GM12891 (cell line): Measurements from ENCODE around the gene SORCS2.

ENCODE experiments used
- DNase-seq: peaks from one replicate; pipeline ENCODE4 v3.0.0; 2011; ENCODE audit warnings: low spot score; ENCODE audit not compliant: insufficient read length
- FAIRE-seq: peaks from 2 replicates; lab custom pipeline; 2011; peaks lifted over from hg19 to GRCh38; lab: Jason Lieb, UNC
- PAX5 ChIP-seq: IDR thresholded peaks from 2 replicates; pipeline ENCODE4 v1.6.1; 2011; ENCODE audit warnings: low read length, moderate library complexity, mild to moderate bottlenecking; ENCODE audit not compliant: insufficient read depth, severe bottlenecking
- POLR2A ChIP-seq: IDR thresholded peaks from 2 replicates; pipeline ENCODE4 v1.6.1; 2011; ENCODE audit warnings: low read depth, low read length, control low read depth
- POLR2AphosphoS5 ChIP-seq: IDR thresholded peaks from 2 replicates; pipeline ENCODE4 v1.6.1; 2011; ENCODE audit warnings: low read depth, low read length, control low read depth
- POU2F2 ChIP-seq: IDR thresholded peaks from 2 replicates; pipeline ENCODE4 v1.6.1; 2011; ENCODE audit warnings: low read depth, mild to moderate bottlenecking, control low read depth, low read length, moderate library complexity
- SPI1 ChIP-seq: IDR thresholded peaks from 2 replicates; pipeline ENCODE4 v1.6.1; 2011; ENCODE audit warnings: low read depth, low read length, control low read depth
- TAF1 ChIP-seq: IDR thresholded peaks from 2 replicates; pipeline ENCODE4 v1.6.1; 2011; ENCODE audit warnings: low read depth, low read length, control low read depth

SORCS2 gene

GRCh38 chr4:7652906-7653305, 460.6 kb downstream of the SORCS2 start:
- TF ChIP-seq SPI1 (no peak), POLR2AphosphoS5 (no peak), POLR2A (no peak), POU2F2 (no peak), PAX5 (no peak), TAF1 (no peak)
- DNase-seq (no peak), FAIRE-seq (no peak)

- DNase-seq (no peak), FAIRE-seq (no peak)
These were observed 461.4 kb downstream of the SORCS2 start for GRCh38 chr4:7653510-7654369.

GRCh38 chr4:7654550-7655445, 462.5 kb downstream of the SORCS2 start:
- no peak for TF ChIP-seq TAF1
- no peak for TF ChIP-seq POLR2AphosphoS5
- no peak for TF ChIP-seq SPI1
- TF ChIP-seq PAX5: no peak
- no peak for TF ChIP-seq POLR2A
- TF ChIP-seq POU2F2: no peak
- DNase-seq (no peak), FAIRE-seq (no peak)

More at GRCh38 chr4:7653510-7654369, 461.4 kb downstream of the SORCS2 start:
- TF ChIP-seq POLR2A (no peak), SPI1 (no peak), POLR2AphosphoS5 (no peak), TAF1 (no peak), PAX5 (no peak), POU2F2 (no peak)

- TF ChIP-seq POLR2AphosphoS5 (no peak), POU2F2 (no peak), TAF1 (no peak), POLR2A (no peak), SPI1 (no peak), PAX5 (no peak)
- no peak for FAIRE-seq
- no peak for DNase-seq
These were observed 463.3 kb downstream of the SORCS2 start for GRCh38 chr4:7655511-7656243.

- no peak for DNase-seq
- no peak for FAIRE-seq
- TF ChIP-seq PAX5: no peak
- no peak for TF ChIP-seq POLR2A
- no peak for TF ChIP-seq POU2F2
- no peak for TF ChIP-seq SPI1
- no peak for TF ChIP-seq TAF1
- no peak for TF ChIP-seq POLR2AphosphoS5
These were observed 464.0 kb downstream of the SORCS2 start for GRCh38 chr4:7656244-7656800.

GRCh38 chr4:7657545-7658297, 465.4 kb downstream of the SORCS2 start:
- TF ChIP-seq SPI1 (no peak), PAX5 (no peak), POLR2A (no peak), POU2F2 (no peak), TAF1 (no peak), POLR2AphosphoS5 (no peak)
- FAIRE-seq (peak; percentile 48), DNase-seq (no peak)

- TF ChIP-seq POLR2AphosphoS5: no peak
- TF ChIP-seq PAX5: no peak
- TF ChIP-seq POU2F2: no peak
- TF ChIP-seq POLR2A: no peak
- TF ChIP-seq SPI1: no peak
- TF ChIP-seq TAF1: no peak
- FAIRE-seq (no peak), DNase-seq (no peak)
These were observed 466.2 kb downstream of the SORCS2 start for GRCh38 chr4:7658341-7659204.
